GM19452 (cell line): ENCODE data around the gene RYR1.
"Not testable (repeated sequence)": the region's sequence is repeated elsewhere in the genome, so short reads cannot be mapped to it uniquely, and the experiment has no call there.

Experiments used
- ATAC-seq: cut with Tn5 transposase; IDR thresholded peaks from one replicate; pipeline ENCODE4 v1.9.1; 2021; ENCODE audit not compliant: unreplicated experiment

The RYR1 gene

GRCh38 chr19:38602856-38603255 lies 169.4 kb downstream of the RYR1 start:
- ATAC-seq = not testable (repeated sequence)

GRCh38 chr19:38606131-38606530 lies 172.6 kb downstream of the RYR1 start:
- no peak for ATAC-seq

DNA sequence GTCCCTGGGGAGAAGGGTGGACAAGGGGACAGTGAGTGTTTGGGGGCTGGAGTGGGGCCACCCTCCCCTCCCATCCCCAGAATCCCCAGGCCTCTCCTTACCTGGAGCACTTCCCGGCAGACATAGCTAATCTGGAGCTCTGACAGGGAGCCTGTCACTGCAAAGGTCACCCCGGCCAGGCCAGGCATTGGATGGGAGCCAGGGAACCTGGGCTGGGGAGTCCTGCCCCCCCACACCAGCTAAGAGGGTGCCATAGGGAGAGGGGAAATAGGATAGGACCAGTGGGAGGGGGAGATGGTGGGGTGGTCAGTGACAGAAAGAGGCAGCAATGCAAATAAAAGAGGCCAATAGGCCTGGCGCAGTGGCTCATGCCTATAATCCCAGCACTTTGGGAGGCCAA lies 180.8 kb downstream of the RYR1 start:
- no peak for ATAC-seq

- ATAC-seq = no peak
Observed at GRCh38 chr19:38615007-38615581, 181.6 kb downstream of the RYR1 start.

- no peak for ATAC-seq
Observed at GRCh38 chr19:38616265-38616664, 182.8 kb downstream of the RYR1 start.

- ATAC-seq = no peak
Observed at GRCh38 chr19:38617283-38617763, 183.8 kb downstream of the RYR1 start.

GRCh38 chr19:38617764-38618589 lies 184.5 kb downstream of the RYR1 start, which contains the start of gene MAP4K1:
TSS of gene MAP4K1 (minus strand) at chr19:38617953. CDS start at chr19:38617895, 58 bp downstream.
- peak; percentile 61 for ATAC-seq

- ATAC-seq = peak; percentile 55
Observed at GRCh38 chr19:38618590-38619360, 185.3 kb downstream of the RYR1 start, which contains the start of gene EIF3K. TSS of gene EIF3K (plus strand) at chr19:38619188. CDS start at chr19:38619269, 81 bp downstream.

DNA sequence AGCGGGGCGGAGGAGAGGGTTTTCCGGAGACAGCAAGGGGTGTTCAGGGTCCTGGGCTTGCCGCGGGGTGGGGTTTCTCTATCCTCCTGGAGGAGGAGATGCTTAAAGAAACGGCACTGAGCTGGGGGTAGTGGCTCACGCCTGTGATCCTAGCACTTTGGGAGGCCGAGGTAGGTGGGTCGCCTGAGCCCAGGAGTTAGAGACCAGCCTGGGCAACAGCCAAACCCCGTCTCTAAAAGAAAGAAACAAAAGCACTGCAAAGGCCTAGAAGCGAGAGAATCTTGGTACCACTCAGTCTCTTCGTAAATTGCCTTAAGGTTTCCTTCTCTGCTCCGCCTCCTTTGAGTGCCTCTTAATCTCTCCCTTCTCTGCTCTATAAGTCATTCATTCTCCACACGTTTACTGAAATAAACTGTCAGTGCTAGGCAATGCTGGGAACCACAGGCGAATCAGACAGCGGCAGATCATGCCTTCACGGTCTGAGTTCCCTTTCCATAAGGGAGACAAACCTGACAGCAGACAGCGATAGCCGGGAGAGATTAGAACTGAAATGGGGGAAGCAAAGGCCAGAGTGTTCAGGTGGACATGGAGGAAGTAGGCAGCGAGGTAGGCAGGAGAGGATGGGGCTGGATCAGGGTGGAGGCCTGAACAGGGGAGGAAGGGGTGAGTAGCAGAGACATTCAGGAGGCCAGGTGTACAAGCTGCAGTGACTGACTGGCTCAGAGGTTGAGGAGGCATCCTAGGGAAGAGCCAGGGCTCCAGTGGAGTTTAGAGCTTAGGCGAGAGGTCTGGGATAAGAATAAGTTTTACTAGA lies 186.1 kb downstream of the RYR1 start:
- ATAC-seq = no peak

GRCh38 chr19:38624822-38625221 lies 191.3 kb downstream of the RYR1 start:
- ATAC-seq = no peak

- ATAC-seq = no peak
Observed at GRCh38 chr19:38626401-38626800, 192.9 kb downstream of the RYR1 start.

- ATAC-seq = no peak
Observed at GRCh38 chr19:38629568-38629967, 196.1 kb downstream of the RYR1 start.

- not testable (repeated sequence) for ATAC-seq
Observed at GRCh38 chr19:38631301-38631700, 197.8 kb downstream of the RYR1 start.

GRCh38 chr19:38631811-38632475 lies 198.5 kb downstream of the RYR1 start:
- ATAC-seq = not testable (repeated sequence)

- ATAC-seq = no peak
Observed at GRCh38 chr19:38632476-38633213, 199.2 kb downstream of the RYR1 start.

DNA sequence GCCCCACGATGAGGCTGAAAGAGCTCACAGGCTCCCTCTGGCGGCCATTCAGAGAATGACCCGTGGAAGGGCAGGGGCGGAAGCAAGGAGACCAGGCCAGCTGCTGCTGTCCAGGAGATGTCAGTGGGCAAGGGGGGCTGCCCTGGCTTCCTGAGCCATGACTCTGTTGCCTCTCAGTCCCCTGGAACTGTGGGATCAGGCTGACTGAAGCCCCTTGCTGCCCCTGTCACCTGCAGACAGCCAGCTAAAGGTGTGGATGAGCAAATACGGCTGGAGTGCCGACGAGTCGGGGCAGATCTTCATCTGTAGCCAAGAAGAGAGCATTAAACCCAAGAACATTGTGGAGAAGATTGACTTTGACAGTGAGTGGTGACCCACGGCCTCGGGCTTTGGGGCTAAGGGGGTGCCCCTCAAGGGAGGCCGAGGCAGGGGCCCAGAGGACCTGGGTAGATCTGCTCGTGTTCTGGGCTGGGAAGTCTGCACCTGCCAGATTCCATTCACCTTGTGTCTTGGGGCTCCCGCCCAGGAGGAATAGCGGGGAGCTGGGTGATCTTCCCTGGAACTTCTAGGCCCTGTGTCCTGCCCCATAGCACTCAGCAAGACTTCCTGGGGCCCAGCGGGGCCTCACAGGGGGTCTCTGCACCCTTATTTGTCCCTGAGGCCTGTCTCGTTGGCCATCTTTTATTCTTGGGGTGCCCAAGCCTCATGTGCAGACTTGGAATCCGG lies 201.4 kb downstream of the RYR1 start:
- no peak for ATAC-seq

GRCh38 chr19:38635483-38636399 lies 202.2 kb downstream of the RYR1 start:
- ATAC-seq = no peak
